Liver (tissue), 9 donors: ENCODE data around the gene CECR2. TPM values are rescaled to one million over a fixed set of nuclear protein-coding genes. Genes with fewer than 3 reads are reported as not detected.

Source experiments
- DNase-seq: peaks from one replicate; pipeline ENCODE4 v3.0.0-alpha.2; 2017; ENCODE audit warnings: low spot score
- H3K27ac ChIP-seq, 2 donors: one replicate each; pipeline ENCODE4 v1.7.0; 2013; ENCODE audit warnings: inconsistent platforms in 2 of 2, low read length in 2 of 2, control low read depth in 1 of 2, low read depth in 1 of 2, mild to moderate bottlenecking in 1 of 2
- H3K27me3 ChIP-seq, 4 donors: one replicate each; pipeline versions ENCODE4 v1.6.1 to v1.7.0; 2013; ENCODE audit warnings: low read length in 3 of 4, inconsistent platforms in 1 of 4, mild to moderate bottlenecking in 1 of 4, moderate library complexity in 1 of 4; ENCODE audit not compliant: control insufficient read depth in 4 of 4, insufficient read depth in 4 of 4
- H3K36me3 ChIP-seq, 4 donors: one replicate each; pipeline versions ENCODE4 v1.6.1 to v1.7.0; 2013; ENCODE audit warnings: low read length in 3 of 4, mild to moderate bottlenecking in 3 of 4, low read depth in 1 of 4, moderate library complexity in 1 of 4; ENCODE audit not compliant: control insufficient read depth in 4 of 4, insufficient read depth in 3 of 4
- H3K4me1 ChIP-seq, 4 donors: one replicate each; pipeline versions ENCODE4 v1.6.1 to v1.7.0; 2013; ENCODE audit warnings: low read length in 3 of 4, mild to moderate bottlenecking in 3 of 4, moderate library complexity in 1 of 4; ENCODE audit not compliant: control insufficient read depth in 4 of 4, insufficient read depth in 4 of 4
- H3K4me3 ChIP-seq, 3 donors: one replicate each; pipeline versions ENCODE4 v1.6.1 to v1.7.0; 2013; ENCODE audit warnings: low read length in 3 of 3, control low read depth in 1 of 3, low read depth in 1 of 3, mild to moderate bottlenecking in 1 of 3
- H3K9ac ChIP-seq, 2 donors: one replicate each; pipeline ENCODE4 v1.7.0; 2013; ENCODE audit warnings: low read length in 2 of 2, mild to moderate bottlenecking in 2 of 2, moderate library complexity in 2 of 2, control low read depth in 1 of 2, low read depth in 1 of 2
- H3K9me3 ChIP-seq, 4 donors: one replicate each; pipeline versions ENCODE4 v1.6.1 to v1.7.0; 2013; ENCODE audit warnings: low read length in 3 of 4; ENCODE audit not compliant: control insufficient read depth in 4 of 4
- EGR1 ChIP-seq, 2 donors: IDR thresholded peaks; 2 replicates each; pipeline ENCODE4 v1.6.1; 2016 to 2018; ENCODE audit warnings: antibody characterized with exemption in 2 of 2, low read depth in 2 of 2
- FOXA1 ChIP-seq: IDR thresholded peaks from 2 replicates; pipeline ENCODE4 v1.6.1; 2016; ENCODE audit warnings: antibody characterized with exemption
- FOXA2 ChIP-seq: IDR thresholded peaks from 2 replicates; pipeline ENCODE4 v1.6.1; 2016; ENCODE audit warnings: antibody characterized with exemption
- GABPA ChIP-seq, 2 donors: IDR thresholded peaks in 1 of 2; conservative IDR thresholded peaks in 1 of 2; 2 replicates each; pipeline ENCODE4 v1.6.1; 2016; ENCODE audit warnings: antibody characterized with exemption in 2 of 2, mild to moderate bottlenecking in 1 of 2, moderate library complexity in 1 of 2
- HNF4A ChIP-seq, 2 donors: conservative IDR thresholded peaks; 2 replicates each; pipeline ENCODE4 v1.6.1; 2016; ENCODE audit warnings: antibody characterized with exemption in 2 of 2, mild to moderate bottlenecking in 2 of 2
- HNF4G ChIP-seq: IDR thresholded peaks from 2 replicates; pipeline ENCODE4 v1.6.1; 2016; ENCODE audit warnings: antibody characterized with exemption
- JUND ChIP-seq, 2 donors: IDR thresholded peaks; 2 replicates each; pipeline ENCODE4 v1.6.1; 2016; ENCODE audit warnings: antibody characterized with exemption in 2 of 2
- NR2F2 ChIP-seq: IDR thresholded peaks from 2 replicates; pipeline ENCODE4 v1.6.1; 2016; ENCODE audit warnings: antibody characterized with exemption
- RAD21 ChIP-seq, 2 donors: IDR thresholded peaks; 2 replicates each; pipeline ENCODE4 v1.6.1; 2016; ENCODE audit warnings: antibody characterized with exemption in 2 of 2, mild to moderate bottlenecking in 2 of 2
- RXRA ChIP-seq, 2 donors: IDR thresholded peaks; 2 replicates each; pipeline ENCODE4 v1.6.1; 2017 to 2018; ENCODE audit warnings: antibody characterized with exemption in 2 of 2, mild to moderate bottlenecking in 1 of 2
- SP1 ChIP-seq: IDR thresholded peaks from 2 replicates; pipeline ENCODE4 v1.6.1; 2018; ENCODE audit warnings: antibody characterized with exemption, mild to moderate bottlenecking
- TAF1 ChIP-seq: conservative IDR thresholded peaks from 2 replicates; pipeline ENCODE4 v1.6.1; 2016; ENCODE audit warnings: antibody characterized with exemption, mild to moderate bottlenecking
- YY1 ChIP-seq: IDR thresholded peaks from 2 replicates; pipeline ENCODE4 v1.6.1; 2016; ENCODE audit warnings: antibody characterized with exemption, mild to moderate bottlenecking
- WGBS: extraction: QIAGEN DNeasy Blood & Tissue Kit; methylation state at CpG from one replicate; pipeline ENCODE4 v1.1.7; 2013; 5-methylcytosine and 5-hydroxymethylcytosine counted together
- polyA plus RNA-seq, 2 donors: library from polyadenylated mRNA; stranded (reverse) in 1 of 2; unstranded in 1 of 2; fragments of 200-250 nt in 1 of 2; fragments of >200 nt in 1 of 2; fragmentation: Nextera tagmentation in 1 of 2; extraction: Ambion mirVana in 1 of 2; gene quantifications; one replicate each; pipeline versions ENCODE4 v1.2.1 to v1.2.3, GENCODE V29; 2013 to 2015
- total RNA-seq, 2 donors: library from RNA; depleted of rRNA; stranded (reverse); fragments of >200 nt; gene quantifications; one replicate each; pipeline ENCODE4 v1.2.3, GENCODE V29; 2014
- TF ChIP-seq, protein P1 (sequence below): IDR thresholded peaks from 2 replicates; pipeline ENCODE4 v1.6.1; 2016; ENCODE audit warnings: antibody characterized with exemption
- TF ChIP-seq, protein P2 (sequence below): fragments of 150-350 bp; IDR thresholded peaks from 2 replicates; pipeline ENCODE4 v1.5.1; 2017; ENCODE audit warnings: improper control_type of control experiment, low read depth, low read length; ENCODE audit not compliant: missing input control
- TF ChIP-seq, protein P3 (sequence below): IDR thresholded peaks from 2 replicates; pipeline ENCODE4 v1.6.1; 2016; ENCODE audit warnings: antibody characterized with exemption, mild to moderate bottlenecking
- TF ChIP-seq, protein P4 (sequence below): IDR thresholded peaks from 2 replicates; pipeline ENCODE4 v1.6.1; 2016; ENCODE audit warnings: antibody characterized with exemption
- donor health status: healthy.
- donor health status: healthy.
- donor health status: healthy.
- donor health status: healthy.
- donor health status: healthy.

The CECR2 gene
- total and polyA plus RNA-seq, 4 donors, result 1.8 to 9.7 (median 2.1) TPM

DNA sequence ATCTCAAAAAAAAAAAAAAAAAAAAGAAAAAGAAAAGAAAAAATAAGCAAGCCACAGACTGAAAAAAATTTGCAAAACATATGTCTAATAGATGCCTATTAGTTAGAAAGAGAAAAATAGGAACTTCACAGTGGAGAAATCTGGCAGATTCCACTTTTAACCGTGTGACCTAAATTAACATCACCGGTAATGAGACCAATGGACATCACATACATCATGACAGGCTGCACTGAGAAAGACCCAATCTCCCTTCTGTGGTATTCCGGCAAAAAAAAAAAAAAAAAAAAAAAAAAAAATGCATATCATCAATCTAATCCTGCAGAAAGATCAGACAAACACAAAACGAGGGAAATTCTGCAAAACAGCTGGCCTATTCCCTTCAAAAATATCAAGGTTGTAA, 46.7 kb upstream of the CECR2 start:
- H3K36me3 ChIP-seq, result no peaks in the 10 kb centered on the region
- H3K9ac ChIP-seq, result no peak overlapping the region
- H3K27ac ChIP-seq, result no peak overlapping the region
- no peak for DNase-seq
- H3K27me3 ChIP-seq, result no peaks in the 10 kb centered on the region
- H3K4me1 ChIP-seq, result no peaks in the 10 kb centered on the region
- TF ChIP-seq FOXA1 (no peak), EGR1 (IDR thresholded peaks at IDR 0.05; ENCODE audit: low read depth in 2 of 2) (no peak), FOXA2 (no peak), NR2F2 (no peak), SP1 (no peak), TAF1 (no peak), RXRA (IDR thresholded peaks at IDR 0.05) (no peak), JUND (IDR thresholded peaks at IDR 0.05) (no peak), HNF4G (no peak), RAD21 (IDR thresholded peaks at IDR 0.05) (no peak), HNF4A (conservative IDR thresholded peaks at IDR 0.05) (no peak), GABPA (IDR thresholded peaks at IDR 0.05 in 1 of 2, conservative IDR thresholded peaks at IDR 0.05 in 1 of 2) (no peak), YY1 (no peak)
- TF ChIP-seq, protein P1, sequence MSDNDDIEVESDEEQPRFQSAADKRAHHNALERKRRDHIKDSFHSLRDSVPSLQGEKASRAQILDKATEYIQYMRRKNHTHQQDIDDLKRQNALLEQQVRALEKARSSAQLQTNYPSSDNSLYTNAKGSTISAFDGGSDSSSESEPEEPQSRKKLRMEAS, result no peak
- TF ChIP-seq, protein P2, sequence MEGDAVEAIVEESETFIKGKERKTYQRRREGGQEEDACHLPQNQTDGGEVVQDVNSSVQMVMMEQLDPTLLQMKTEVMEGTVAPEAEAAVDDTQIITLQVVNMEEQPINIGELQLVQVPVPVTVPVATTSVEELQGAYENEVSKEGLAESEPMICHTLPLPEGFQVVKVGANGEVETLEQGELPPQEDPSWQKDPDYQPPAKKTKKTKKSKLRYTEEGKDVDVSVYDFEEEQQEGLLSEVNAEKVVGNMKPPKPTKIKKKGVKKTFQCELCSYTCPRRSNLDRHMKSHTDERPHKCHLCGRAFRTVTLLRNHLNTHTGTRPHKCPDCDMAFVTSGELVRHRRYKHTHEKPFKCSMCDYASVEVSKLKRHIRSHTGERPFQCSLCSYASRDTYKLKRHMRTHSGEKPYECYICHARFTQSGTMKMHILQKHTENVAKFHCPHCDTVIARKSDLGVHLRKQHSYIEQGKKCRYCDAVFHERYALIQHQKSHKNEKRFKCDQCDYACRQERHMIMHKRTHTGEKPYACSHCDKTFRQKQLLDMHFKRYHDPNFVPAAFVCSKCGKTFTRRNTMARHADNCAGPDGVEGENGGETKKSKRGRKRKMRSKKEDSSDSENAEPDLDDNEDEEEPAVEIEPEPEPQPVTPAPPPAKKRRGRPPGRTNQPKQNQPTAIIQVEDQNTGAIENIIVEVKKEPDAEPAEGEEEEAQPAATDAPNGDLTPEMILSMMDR, result no peak
- TF ChIP-seq, protein P3, sequence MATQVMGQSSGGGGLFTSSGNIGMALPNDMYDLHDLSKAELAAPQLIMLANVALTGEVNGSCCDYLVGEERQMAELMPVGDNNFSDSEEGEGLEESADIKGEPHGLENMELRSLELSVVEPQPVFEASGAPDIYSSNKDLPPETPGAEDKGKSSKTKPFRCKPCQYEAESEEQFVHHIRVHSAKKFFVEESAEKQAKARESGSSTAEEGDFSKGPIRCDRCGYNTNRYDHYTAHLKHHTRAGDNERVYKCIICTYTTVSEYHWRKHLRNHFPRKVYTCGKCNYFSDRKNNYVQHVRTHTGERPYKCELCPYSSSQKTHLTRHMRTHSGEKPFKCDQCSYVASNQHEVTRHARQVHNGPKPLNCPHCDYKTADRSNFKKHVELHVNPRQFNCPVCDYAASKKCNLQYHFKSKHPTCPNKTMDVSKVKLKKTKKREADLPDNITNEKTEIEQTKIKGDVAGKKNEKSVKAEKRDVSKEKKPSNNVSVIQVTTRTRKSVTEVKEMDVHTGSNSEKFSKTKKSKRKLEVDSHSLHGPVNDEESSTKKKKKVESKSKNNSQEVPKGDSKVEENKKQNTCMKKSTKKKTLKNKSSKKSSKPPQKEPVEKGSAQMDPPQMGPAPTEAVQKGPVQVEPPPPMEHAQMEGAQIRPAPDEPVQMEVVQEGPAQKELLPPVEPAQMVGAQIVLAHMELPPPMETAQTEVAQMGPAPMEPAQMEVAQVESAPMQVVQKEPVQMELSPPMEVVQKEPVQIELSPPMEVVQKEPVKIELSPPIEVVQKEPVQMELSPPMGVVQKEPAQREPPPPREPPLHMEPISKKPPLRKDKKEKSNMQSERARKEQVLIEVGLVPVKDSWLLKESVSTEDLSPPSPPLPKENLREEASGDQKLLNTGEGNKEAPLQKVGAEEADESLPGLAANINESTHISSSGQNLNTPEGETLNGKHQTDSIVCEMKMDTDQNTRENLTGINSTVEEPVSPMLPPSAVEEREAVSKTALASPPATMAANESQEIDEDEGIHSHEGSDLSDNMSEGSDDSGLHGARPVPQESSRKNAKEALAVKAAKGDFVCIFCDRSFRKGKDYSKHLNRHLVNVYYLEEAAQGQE, result no peak
- TF ChIP-seq, protein P4, sequence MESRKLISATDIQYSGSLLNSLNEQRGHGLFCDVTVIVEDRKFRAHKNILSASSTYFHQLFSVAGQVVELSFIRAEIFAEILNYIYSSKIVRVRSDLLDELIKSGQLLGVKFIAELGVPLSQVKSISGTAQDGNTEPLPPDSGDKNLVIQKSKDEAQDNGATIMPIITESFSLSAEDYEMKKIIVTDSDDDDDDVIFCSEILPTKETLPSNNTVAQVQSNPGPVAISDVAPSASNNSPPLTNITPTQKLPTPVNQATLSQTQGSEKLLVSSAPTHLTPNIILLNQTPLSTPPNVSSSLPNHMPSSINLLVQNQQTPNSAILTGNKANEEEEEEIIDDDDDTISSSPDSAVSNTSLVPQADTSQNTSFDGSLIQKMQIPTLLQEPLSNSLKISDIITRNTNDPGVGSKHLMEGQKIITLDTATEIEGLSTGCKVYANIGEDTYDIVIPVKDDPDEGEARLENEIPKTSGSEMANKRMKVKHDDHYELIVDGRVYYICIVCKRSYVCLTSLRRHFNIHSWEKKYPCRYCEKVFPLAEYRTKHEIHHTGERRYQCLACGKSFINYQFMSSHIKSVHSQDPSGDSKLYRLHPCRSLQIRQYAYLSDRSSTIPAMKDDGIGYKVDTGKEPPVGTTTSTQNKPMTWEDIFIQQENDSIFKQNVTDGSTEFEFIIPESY, result no peak
- 60% methylated on average over 4 of the region's 4 CpGs for WGBS
- no peaks in the 10 kb centered on the region for H3K9me3 ChIP-seq
- no peak overlapping the region for H3K4me3 ChIP-seq

DNA sequence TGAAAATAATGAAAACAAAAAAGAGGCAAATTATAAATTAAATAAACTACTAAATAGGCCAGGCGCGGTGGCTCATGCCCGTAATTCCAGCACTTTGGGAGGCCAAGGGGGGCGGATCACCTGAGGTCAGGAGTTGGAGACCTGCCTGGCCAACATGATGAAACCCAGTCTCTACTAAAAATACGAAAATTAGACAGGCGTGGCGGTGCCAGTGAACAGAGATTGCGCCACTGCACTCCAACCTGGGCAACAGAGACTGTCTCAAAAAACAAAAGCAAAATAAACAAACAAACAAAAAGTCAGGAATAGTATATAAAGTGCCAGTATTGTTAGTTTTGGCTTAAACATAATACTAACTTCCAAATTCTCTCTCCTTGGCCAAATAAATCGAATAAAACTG, 37.6 kb upstream of the CECR2 start:
- DNase-seq, result no peak
- 37% methylated on average over 9 of the region's 9 CpGs for WGBS
- peak overlapping the region; percentile 73 to 92 for H3K27ac ChIP-seq
- no peak overlapping the region for H3K9ac ChIP-seq
- H3K9me3 ChIP-seq, result no peaks in the 10 kb centered on the region
- H3K4me3 ChIP-seq, result no peak overlapping the region
- H3K36me3 ChIP-seq, result no peaks in the 10 kb centered on the region
- no peaks in the 10 kb centered on the region for H3K27me3 ChIP-seq
- peaks cover 8 to 21% (median 10%) of the 10 kb centered on the region in 4 donors for H3K4me1 ChIP-seq
- peak; percentile 52 to 57 for TF ChIP-seq RAD21 (IDR thresholded peaks at IDR 0.05)
- no peak for TF ChIP-seq HNF4G
- peak; percentile 24 for TF ChIP-seq NR2F2
- peak; percentile 91 to 95 for TF ChIP-seq RXRA (IDR thresholded peaks at IDR 0.05)
- peak; percentile 29 for TF ChIP-seq FOXA2
- peak; percentile 40 to 80 for TF ChIP-seq JUND (IDR thresholded peaks at IDR 0.05)
- TF ChIP-seq, protein P1, result peak; percentile 46
- TF ChIP-seq HNF4A (conservative IDR thresholded peaks at IDR 0.05), result peak; percentile 54 to 80
- TF ChIP-seq, protein P3, result peak; percentile 66
- peak in 1 of 2 donors; percentile 33 for TF ChIP-seq EGR1 (IDR thresholded peaks at IDR 0.05; ENCODE audit: low read depth in 2 of 2)
- no peak for TF ChIP-seq TAF1
- TF ChIP-seq, protein P4, result peak; percentile 65
- TF ChIP-seq SP1, result peak; percentile 73
- peak; percentile 44 for TF ChIP-seq YY1
